ENCODE measurements around the gene TMEM151B.

TMEM151B gene

DNA sequence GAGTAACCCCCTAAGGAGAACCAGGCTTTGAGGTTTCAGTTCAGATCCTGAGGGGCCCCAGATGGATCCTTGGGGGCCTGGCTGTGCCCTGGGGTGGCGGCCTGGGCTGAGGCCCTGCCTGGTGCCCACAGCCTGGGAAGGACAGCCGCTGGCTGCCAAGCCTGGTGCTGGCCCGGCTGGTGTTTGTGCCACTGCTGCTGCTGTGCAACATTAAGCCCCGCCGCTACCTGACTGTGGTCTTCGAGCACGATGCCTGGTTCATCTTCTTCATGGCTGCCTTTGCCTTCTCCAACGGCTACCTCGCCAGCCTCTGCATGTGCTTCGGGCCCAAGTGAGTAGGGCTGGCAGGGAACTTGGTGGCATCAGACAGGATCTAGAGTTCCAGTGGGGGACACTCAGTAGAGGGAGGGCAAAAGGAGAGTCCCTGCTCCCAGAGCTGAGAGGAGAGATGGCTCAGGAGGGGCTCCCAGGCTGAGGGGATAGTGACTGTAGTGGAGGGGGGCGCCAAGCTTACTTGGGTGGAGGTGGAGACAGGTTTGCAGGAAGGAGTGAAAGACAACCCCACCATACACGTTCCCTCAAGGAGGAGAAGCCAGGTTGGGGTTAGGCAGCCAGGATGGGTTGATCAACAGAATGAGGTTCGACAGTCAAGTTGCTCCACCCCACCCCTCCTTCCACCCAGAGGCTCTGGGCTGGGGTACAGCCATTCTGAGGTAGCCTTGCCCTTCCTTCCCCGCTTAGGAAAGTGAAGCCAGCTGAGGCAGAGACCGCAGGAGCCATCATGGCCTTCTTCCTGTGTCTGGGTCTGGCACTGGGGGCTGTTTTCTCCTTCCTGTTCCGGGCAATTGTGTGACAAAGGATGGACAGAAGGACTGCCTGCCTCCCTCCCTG is 37.3 kb upstream of the TMEM151B start:
- no peak for DNase-seq (ENCODE audit: low read depth)

DNA sequence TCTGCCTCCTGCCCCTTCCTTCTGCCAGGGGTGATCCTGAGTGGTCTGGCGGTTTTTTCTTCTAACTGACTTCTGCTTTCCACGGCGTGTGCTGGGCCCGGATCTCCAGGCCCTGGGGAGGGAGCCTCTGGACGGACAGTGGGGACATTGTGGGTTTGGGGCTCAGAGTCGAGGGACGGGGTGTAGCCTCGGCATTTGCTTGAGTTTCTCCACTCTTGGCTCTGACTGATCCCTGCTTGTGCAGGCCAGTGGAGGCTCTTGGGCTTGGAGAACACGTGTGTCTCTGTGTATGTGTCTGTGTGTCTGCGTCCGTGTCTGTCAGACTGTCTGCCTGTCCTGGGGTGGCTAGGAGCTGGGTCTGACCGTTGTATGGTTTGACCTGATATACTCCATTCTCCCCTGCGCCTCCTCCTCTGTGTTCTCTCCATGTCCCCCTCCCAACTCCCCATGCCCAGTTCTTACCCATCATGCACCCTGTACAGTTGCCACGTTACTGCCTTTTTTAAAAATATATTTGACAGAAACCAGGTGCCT is 36.6 kb upstream of the TMEM151B start:
- DNase-seq (ENCODE audit: low read depth), result no peak

DNA sequence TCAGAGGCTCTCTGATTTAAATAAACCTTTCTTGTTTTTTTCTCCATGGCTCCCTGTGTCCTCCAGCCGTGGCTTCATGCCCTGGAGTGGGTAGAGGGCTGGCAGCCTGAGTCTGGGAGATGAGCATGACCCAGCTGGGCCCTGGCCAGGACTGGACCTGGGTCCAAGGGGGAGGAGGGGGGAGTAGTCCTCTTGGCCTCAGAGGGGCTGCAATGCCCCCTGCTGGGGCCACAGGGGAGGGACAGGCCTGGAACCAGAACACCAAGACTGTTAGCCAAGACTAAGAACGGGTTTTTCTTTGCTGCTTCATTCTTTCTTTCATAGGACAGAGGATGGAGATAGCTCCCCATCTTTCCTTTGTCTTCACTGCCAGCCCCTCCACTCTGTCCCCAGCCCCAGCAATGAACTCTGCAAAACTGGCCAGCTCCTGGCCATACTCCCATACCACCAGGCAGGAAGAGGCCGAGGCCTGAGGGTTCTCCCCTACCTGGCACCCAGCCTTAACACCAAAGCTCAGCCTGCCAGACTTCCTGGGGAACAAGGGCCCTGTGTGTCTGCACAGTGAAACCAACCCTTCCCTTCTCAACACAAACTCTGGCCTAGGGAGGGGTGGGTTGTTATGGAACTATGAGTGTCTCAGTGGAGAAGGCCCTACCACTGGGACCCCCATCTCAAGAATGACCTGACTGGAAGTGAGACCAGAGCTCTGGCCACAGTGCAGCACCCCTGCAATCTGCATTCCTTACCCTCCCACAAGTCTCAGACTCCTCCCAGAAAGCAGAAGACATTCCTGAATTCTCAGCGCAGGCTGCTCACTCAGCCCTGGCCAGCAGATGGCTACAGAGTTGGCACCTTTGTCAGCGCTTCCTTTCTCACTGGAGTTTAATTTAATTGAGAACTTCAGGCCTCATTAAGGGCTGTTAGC is 35.9 kb upstream of the TMEM151B start:
- no peak for DNase-seq (ENCODE audit: low read depth)

DNA sequence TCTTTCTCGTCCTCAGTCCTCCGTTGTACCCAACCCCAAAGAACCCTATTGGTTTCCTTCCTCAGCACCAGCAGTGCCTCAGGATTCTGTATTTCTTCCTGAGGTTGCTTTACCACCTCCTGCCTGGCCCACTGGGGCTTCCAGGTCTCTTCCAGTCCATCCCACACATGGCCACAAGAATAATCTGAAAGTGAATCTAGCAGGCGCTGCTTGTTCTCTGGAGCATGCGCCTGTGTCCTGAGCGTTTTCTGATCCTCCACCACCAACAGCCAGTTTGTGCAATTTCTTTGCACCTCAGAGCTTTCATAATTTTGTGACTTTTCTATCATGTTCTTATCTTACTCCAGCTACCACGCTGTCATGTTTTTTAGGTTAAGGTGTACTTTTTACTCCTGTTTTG is 35.0 kb upstream of the TMEM151B start:
- DNase-seq (ENCODE audit: low read depth), result no peak

DNA sequence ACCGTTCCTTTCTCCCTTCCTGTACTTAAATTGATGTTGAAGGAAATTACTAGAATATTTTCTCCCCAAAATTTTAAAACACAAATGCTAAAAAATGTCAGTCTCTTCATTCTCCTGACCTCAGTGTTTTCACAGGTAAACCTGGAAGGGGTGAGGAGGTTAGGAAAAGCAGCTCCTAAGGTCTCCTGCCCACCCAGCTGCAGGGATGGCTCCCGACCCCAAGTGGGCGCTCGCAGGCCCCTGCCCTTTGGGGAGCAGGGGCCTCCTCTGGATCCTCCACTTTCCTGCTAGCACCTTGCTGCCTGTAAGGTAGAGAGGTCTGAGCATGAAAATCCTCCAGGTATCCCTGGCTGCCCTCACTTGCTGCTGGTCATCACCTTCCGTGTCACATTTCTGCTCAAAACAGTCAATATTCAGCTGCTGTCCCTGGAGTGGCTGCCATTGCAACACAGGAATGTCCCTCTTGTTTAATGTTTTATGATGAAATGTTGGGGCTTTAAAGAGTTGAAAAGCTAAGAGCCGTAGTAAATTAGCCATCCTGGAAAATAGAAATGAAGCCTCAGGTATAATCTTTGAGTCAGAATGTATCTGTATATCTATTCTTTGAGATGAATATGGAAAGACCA is 34.2 kb upstream of the TMEM151B start:
- no peak for DNase-seq (ENCODE audit: low read depth)

DNA sequence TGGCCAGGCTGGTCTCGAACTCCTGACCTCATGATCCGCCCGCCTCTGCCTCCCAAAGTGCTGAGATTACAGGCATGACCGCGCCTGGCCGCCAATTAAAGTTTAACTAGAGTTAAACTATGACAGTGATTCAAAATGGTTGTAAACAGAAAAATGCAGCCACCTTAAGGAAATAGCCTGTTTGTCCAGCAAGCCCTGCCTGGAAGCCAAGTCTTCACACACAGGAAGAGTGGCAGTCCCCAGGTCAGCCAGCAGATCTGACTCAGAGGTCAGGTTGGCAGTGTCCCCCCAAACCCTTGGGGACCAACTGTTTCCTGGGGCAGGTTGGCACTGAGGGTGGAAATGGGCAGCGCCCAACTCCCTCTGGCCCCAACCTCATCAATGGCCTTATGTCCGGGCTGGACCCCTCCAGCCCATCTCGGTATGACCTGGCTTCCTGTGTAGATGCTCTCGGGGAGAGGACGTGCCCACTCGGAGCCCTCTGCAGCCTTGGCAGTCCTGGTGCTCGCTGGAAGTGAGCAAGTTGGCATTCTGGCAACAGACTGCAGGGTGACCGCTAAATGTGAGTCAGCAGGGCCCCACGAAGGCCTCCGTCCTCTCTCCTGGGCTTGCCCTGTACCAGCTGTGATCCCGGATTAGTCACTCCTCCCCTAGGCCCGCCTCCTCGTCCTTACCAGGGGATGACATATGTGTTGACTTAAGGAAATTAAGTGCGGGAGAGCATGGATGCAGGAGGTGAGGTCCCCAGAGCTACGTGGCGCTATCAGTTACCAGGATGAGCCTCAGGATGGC is 33.0 kb upstream of the TMEM151B start:
- peak; percentile 55 for DNase-seq (ENCODE audit: low read depth)

DNA sequence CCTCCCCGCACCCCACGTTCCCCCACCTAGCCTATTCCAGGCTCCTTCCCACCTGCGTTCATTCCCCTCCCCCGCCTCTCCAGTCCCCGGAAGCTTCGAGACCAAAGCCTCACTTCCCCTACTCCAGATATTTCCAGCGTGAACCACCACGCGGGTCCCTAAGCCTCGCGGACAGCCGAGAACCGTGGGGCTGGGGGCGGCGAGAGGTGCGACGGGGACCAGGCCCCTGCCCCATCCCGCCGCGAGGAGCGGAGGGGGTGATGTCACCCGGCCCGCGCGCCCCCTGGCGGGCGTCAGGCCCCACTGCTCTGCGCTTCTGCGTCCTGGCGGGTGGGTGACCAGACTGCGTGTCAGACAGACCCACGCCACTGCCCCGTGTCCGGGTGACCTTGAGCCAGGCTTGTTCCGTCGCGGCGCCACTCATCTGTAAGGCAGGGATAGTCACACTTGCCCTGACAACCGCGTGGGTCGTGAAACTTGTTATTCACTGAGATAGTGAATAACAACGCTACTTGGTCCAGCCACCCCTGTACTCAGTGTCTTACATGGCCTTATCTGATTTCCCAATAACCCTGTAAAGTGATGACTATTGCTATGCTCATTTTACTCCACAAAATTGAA is 32.3 kb upstream of the TMEM151B start:
- peak; percentile 68 for DNase-seq (ENCODE audit: low read depth)

DNA sequence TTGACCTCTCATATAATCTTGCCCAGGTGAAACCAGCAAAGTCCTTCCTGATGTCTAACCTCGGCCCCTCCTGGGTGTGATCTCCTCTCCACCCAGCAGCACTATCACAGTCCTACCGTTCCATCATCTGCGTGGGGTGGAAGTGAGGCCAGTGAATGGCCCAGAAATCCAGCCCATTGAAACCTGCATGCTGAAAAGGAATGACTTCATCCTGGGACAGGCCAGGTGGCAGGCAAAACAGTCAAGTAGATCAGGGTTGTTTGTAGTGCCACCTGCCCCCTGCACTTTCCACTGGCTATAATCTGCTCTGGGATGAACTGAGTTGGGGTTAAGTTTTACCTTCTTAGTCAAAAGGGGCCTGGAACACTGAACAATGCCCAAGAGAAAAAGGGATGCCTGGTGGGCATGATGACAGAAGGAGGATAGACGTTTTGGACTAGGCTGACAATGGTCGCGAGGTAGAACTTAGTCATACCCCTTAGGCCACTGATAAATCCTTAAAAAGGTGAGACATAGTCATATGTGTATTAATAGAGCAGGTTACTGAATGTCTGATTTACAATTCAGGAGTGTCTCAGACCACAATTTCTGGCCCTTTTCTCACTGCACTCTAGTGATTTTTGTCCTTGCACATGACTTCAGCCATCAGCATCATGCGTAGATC is 31.4 kb upstream of the TMEM151B start:
- no peak for DNase-seq (ENCODE audit: low read depth)

DNA sequence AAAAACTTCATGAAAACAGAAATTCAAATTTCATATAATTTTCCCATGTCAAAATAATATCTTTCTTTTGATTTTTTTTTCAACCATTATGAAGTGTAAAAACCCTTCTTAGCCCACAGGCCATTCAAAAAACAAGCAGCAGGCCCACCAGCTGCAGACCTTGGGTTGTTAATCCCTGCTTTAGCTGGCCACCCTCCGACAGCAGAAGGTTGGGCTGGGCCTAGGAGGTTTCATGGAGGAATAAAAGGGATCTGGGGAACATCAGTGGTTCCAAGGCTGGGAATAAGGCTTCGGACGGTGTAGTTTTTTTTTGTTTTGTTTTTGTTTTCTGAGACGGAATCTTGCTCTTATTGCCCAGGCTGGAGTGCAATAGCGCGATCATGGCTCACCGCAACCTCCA is 26.9 kb upstream of the TMEM151B start:
- no peak for DNase-seq (ENCODE audit: low read depth)

DNA sequence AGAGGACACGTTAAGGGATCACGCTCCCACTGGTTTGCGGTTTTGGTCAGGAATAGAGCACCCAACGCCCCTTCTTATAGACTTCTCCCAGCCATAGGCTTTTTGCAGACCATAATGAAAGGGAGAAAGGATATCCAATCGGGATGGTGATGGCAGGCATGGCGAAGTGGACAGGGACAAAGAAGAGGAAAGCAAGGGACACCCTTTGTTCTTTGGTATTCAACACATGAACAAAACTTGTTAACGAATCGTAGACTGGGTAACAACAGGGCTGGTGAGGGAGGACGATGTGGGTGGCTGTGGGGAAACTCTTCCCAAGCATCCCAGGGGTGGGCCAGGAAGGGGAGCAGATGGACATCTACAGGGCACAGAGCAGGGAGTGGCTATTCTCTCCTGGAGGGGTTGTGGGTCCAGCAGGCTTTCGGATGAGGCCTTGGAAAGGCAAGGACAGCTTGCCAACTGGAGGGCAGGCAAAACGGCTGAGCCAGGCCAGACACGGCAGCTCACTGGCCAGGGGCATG is 24.8 kb upstream of the TMEM151B start:
- DNase-seq (ENCODE audit: low read depth), result no peak

DNA sequence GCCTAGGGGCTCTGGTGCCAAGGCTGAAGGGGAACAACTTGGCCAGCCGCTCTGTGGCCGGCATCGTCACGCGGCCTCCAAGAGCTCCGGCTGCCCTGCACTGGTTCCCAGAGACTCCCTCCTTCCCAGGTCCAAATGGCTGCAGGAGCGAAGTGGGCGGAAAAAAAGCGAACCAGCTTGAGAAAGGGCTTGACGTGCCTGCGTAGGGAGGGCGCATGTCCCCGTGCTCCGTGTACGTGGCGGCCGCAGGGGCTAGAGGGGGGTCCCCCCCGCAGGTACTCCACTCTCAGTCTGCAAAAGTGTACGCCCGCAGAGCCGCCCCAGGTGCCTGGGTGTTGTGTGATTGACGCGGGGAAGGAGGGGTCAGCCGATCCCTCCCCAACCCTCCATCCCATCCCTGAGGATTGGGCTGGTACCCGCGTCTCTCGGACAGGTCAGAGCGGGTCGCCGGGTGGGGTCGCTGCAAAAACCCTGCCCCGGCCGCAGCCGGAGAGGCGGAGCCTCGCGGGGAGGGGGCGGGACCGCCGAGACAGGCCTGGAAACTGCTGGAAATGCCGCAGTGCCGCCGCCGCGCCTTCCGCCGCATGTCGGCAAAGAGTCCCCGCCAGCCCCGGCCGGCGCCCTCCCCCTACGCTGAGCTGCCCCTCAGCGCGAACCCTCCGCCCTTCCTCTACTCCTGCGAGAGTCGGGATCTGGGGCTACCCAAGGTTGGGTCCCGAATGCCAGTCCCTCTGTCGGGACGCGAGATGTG is 24.2 kb upstream of the TMEM151B start:
- DNase-seq (ENCODE audit: low read depth), result peak; percentile 82

DNA sequence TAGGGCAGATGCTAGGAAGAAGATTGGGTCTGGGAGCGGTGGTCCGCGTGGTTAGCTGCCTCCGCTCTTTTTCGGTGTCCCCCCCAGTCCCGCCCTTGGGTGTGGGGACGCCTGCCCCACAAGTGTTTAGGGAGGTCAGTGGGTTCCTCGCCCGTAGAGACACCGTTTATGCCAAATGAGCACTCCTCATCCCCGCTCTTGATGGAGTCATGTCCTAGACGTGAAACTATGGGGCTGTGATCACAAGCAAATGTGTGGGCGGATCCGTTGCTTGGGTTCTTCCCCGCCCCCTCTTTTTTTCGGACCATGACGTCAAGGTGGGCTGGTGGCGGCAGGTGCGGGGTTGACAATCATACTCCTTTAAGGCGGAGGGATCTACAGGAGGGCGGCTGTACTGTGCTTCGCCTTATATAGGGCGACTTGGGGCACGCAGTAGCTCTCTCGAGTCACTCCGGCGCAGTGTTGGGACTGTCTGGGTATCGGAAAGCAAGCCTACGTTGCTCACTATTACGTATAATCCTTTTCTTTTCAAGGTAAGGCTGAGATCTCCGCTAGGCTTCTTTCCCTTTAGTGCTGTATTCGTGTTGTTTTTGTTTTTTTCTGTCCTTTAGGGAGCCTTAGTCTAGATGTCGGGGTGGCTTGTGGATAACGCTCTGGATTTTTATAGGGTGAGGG is 23.4 kb upstream of the TMEM151B start, which contains the start of gene HSP90AB1:
TSS of gene HSP90AB1 (plus strand) at position 439 of the 675 bp plus-strand sequence. CDS start 1,529 bp downstream, outside the sequence.
- DNase-seq (ENCODE audit: low read depth), result peak; percentile 91

DNA sequence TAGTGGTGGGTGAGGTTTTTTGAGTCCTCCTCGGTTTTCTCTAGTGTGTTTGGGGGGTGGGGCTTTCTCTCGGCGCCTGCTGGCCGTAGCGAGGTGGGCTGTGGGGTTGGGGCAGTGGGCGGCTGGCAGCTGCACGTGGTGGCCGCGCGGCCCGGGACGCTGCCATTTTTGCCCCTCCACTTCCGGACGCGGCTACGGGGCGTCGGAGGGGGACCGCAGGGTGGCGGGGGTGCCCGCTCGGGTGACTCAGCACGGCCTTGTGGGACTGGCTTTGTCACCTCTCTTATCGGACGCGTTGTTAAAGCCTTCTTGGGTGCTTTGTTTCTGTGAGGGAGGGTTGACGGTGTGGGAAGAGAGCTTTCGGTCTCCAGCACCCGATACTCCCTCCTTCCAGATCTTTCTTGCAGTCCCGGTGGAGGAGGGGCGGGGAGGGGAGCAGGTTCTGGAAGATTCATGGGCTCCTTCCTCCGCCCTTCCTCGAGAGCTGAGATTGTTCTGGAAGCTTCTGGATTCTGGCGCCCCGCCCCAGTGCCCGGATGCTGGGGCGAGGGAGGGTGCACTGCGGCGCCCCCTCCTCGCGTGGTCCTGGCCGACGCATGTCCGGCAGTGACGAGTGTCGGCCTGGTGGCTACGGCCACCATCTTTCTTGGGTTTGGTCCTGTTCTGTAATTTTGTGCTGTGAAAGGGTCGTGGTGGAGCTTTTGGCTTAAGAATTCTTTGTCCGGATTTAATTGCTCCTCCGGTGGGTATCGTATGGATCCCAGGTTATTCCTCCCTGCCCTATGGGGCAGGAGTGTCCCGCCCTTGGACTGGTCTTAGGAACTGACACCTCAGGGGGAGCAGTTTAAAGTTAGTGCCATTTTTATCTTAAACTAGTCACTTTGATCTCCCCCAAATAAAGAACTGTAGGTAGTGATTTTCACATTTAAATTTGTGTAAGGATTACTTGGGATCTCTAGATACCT is 22.6 kb upstream of the TMEM151B start:
- peak; percentile 89 for DNase-seq (ENCODE audit: low read depth)

DNA sequence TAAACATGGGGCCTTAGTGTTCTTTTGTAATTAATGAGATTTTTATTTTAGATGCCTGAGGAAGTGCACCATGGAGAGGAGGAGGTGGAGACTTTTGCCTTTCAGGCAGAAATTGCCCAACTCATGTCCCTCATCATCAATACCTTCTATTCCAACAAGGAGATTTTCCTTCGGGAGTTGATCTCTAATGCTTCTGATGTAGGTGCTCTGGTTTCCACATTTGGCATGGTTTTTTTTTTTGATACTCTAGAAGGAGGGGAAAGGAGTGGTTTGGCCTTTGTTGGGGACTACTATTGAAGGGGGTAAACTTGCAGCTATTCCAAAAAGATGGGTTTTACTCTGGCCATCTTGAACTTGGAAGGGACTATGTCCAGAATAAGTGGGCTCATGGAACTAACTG is 21.7 kb upstream of the TMEM151B start:
- DNase-seq (ENCODE audit: low read depth), result no peak

DNA sequence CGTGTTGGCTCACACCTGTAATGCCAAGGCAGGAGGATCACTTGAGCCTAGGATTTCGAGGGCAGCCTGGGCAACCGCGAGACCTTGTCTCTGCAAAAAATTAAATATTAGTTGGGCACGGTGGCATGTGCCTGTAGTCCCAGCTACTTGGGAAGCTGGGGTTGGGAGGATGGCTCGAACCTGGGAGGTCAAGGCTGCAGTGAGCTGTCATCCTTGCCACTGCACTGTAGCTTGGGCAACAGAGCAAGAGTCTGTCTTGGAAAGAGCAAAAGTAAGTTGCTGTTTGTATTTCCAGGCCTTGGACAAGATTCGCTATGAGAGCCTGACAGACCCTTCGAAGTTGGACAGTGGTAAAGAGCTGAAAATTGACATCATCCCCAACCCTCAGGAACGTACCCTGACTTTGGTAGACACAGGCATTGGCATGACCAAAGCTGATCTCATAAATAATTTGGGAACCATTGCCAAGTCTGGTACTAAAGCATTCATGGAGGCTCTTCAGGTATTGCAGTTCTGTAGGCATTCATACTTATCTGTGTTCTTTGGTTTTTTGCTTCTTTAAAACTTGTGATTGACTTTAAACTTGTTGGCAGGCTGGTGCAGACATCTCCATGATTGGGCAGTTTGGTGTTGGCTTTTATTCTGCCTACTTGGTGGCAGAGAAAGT is 21.0 kb upstream of the TMEM151B start:
- no peak for DNase-seq (ENCODE audit: low read depth)

DNA sequence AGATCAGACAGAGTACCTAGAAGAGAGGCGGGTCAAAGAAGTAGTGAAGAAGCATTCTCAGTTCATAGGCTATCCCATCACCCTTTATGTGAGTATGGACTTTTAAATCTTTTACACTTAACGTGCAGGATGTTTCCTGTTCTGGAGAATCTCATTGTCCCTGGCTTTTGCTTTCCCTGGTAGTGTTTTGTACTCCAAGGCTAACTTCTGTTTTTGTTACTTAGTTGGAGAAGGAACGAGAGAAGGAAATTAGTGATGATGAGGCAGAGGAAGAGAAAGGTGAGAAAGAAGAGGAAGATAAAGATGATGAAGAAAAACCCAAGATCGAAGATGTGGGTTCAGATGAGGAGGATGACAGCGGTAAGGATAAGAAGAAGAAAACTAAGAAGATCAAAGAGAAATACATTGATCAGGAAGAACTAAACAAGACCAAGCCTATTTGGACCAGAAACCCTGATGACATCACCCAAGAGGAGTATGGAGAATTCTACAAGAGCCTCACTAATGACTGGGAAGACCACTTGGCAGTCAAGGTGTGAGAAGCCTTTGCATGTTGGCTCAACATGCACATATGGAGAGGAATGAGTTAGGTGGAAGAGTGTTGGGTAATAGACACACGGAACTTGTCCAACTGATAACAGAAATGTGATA is 20.1 kb upstream of the TMEM151B start:
- DNase-seq (ENCODE audit: low read depth), result no peak

Data from stimulated activated CD8-positive, alpha-beta memory T cell treated with anti-CD3 and anti-CD28 coated beads, Interleukin-12 subunit alpha, Interleukin-12 subunit beta, amount 100 ng/mL, for 4 hours (primary cell).